D721Med (cell line): ENCODE data around the gene STXBP5.

ENCODE experiments used
- DNase-seq: peaks from one replicate; pipeline ENCODE4 v3.0.0; 2011; ENCODE audit warnings: low spot score; ENCODE audit not compliant: insufficient read length
- FAIRE-seq: peaks from 2 replicates; lab custom pipeline; 2011; peaks lifted over from hg19 to GRCh38; lab: Jason Lieb, UNC
- TF ChIP-seq, protein P1 (sequence below): IDR thresholded peaks from 2 replicates; pipeline ENCODE4 v1.5.1; 2012; ENCODE audit warnings: mild to moderate bottlenecking, control low read depth; ENCODE audit not compliant: insufficient read depth; ENCODE audit errors: missing control alignments

STXBP5 gene

DNA sequence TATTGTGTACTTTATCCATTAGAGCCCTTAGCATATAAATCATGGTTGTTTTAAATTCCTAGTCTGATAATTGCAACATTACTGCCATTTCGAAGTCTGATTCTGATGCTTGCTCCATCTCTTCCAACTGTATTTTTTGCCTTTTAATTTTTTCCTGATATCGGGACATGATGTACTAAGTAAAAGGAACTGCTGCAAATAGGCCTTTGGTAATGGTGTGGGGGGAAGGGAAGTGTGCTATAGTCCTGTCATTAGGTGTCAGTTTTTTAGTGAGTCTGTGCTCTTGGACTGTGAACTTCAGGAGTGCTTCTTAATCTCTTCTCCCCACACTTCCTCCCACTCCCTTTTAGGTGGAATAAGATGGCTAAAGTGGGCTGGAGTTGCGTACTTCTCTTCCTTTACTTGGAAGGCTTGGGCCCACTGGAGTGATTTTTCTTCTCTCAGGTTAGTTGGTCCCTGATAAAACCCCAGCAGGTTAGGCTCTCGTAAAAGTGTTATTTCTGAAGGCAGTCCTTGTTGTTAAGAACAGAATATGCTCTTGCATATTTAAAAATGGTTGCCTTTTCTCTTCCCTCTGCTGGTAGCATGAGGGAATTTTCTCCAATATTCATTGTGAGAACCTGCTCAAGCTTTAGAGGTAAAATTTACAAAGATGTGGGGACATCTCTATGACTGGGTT, 18.1 kb downstream of the STXBP5 start:
- FAIRE-seq, result no peak
- TF ChIP-seq, protein P1, sequence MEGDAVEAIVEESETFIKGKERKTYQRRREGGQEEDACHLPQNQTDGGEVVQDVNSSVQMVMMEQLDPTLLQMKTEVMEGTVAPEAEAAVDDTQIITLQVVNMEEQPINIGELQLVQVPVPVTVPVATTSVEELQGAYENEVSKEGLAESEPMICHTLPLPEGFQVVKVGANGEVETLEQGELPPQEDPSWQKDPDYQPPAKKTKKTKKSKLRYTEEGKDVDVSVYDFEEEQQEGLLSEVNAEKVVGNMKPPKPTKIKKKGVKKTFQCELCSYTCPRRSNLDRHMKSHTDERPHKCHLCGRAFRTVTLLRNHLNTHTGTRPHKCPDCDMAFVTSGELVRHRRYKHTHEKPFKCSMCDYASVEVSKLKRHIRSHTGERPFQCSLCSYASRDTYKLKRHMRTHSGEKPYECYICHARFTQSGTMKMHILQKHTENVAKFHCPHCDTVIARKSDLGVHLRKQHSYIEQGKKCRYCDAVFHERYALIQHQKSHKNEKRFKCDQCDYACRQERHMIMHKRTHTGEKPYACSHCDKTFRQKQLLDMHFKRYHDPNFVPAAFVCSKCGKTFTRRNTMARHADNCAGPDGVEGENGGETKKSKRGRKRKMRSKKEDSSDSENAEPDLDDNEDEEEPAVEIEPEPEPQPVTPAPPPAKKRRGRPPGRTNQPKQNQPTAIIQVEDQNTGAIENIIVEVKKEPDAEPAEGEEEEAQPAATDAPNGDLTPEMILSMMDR, result peak; percentile 13
- no peak for DNase-seq

DNA sequence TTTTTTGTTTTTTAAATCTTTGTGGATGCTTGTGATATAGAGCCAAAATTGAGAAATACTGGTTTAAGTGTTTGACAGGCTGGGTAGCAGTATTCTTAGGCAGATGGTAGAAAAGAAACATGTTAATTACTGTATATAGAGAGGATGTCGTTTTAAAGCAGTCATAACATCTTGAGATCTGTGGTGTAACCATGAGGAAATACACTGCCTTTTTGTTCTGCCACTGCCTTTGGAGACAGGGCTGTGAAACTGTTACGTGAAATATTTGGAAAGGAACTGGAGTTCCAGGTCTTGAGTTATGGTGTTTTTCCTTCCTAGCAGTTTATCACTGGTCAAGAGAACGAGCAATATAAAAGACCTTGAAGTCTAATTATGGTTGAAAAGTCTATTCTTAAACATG, 19.5 kb downstream of the STXBP5 start:
- DNase-seq, result no peak
- TF ChIP-seq, protein P1, result no peak
- FAIRE-seq, result no peak

DNA sequence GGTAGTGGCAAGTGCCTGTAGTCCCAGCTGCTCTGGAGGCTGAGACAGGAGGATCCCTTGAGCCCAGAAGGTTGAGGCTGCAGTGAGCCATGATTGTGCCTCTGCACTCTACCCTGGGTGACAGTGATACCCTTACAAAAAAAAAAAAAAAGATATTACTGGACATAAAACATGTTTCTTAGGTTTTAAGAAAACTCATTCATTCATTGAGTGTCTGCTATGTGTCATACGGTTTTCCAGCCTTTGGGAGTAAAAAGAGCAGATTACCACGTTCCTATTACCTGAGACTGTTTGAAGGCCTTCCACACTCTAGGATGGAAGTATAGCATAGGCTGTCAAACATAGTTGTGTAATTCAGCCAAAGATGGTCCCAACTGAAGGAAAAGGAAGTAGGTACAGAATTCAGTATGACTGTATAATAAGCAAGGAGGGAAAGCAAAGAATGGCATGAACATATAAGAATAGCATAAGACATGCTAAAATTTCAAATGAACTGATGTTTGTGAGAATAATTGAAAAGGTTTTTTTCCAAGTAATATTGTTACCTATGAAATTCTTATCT, 22.0 kb downstream of the STXBP5 start:
- DNase-seq, result no peak
- FAIRE-seq, result no peak

DNA sequence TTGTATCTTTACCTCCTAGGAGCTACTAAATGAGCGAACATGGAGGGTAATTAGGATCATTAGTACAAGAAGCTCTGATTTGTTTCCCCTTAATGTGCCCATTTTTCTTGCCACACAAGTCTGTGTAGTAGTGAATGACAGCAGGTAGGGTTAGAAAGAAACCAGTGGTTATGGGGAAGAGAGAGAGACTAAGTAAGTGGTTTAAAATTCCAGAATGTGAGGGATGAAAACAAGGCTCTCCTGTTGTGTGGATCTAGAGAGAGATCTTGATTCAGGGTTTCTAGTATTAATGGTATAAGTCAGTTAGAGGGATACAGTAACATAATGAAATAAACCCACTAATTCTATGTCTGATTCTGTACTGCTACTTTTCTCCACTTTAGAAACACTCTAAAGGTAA, 22.7 kb downstream of the STXBP5 start:
- DNase-seq (no peak), FAIRE-seq (no peak)
- TF ChIP-seq, protein P1, result no peak

More for the DNA sequence above, 22.0 kb downstream of the STXBP5 start:
- TF ChIP-seq, protein P1, result no peak

DNA sequence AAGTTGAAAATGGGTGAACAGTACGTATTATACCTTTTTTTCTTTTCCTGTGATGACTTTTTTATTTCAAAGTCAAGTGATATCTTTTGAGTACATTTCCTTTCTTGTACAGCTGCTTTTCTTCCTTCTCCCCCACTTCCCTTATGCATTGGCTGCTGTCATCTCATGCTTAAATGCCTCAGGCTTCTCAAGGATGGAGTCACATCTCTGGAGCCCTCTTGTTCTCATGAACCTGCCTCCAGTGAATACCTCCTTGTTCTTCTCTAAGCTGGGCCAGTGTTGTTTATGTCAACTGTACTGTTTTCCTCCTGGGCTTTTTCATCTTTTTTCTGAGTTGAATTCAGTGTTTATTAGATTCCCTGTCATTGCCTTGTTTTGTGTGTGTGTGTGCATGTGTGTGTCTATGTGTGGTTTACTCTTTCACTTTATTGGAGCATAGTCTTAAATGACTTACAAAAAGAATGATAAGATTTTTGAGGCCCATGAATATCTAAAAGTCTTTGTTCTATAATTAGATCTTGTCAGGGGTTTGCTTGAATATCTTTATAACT, 23.6 kb downstream of the STXBP5 start:
- FAIRE-seq (no peak), DNase-seq (no peak)
- TF ChIP-seq, protein P1, result no peak

DNA sequence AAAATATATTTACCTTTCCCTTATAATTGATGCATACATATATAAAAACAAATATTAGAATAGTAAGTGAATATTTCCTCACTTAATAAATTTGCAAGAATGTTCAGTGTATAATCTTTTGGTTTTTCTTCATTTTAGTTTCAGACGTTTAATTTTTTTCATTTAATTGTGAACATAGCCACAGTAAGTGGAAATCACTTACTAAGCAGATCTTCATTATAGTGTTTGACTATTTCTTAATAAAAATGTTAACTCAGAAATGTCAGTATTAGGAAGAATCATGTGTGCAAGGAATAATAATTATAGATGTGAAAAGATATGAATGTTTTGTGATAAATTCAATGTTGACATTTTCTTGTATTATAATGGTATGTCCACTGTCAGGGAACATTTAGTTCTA, 27.4 kb downstream of the STXBP5 start:
- DNase-seq, result no peak
- FAIRE-seq, result no peak

More for the DNA sequence above, 27.4 kb downstream of the STXBP5 start:
- TF ChIP-seq, protein P1, result no peak
